Measurements from ENCODE around the gene BLOC1S5. TPM values are rescaled to one million over a fixed set of nuclear protein-coding genes. Genes with fewer than 3 reads are reported as not detected.

The BLOC1S5 gene
- total and polyA plus RNA-seq, 2 of the 13 experiments (the other 11 are each of a cell fraction or from before 2014, with no cell fraction given): 10.5 to 41.5 TPM

DNA sequence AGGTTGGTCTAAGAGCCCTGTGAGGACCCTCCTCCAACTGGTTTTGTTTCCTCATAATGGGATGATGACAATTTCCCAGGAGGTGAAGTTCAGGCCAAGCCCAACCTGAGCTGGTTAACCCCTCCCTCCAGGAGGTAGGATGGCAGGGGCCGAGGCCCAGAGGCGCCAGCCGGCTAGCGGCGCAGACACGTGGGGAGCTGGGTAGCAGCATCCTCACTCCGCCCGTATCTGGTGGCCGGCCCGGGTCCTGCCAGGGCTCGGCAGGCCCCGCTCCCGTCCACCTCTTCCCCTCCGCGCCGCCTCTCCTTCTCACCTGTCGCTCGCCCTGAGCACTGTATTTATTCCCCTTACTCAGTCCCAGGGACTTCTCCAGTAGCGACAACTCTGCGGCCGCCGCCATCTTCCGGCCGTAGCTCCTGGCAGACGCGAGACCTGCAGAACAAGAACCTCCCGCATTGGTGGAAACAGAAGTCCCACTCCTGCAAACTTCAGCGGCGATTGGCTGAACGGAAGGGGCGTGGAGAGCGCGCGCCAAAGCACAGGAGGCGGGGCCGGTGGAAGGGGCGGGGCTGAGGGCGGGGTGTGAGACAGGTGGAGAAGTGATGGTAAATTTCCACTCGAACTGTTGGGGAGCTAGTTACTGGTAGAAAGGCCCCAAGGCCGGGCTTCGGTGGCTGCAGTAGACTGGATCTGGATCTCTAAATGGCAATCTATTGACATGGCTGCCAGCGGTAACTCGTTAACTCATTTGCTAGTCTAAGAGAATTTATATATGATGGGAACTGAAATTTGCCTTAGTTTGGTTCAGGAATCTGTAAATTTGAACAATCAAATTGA is 38.2 kb upstream of the BLOC1S5 start, which contains the start of gene EEF1E1 (continued):
- TF ChIP-seq, protein P1, sequence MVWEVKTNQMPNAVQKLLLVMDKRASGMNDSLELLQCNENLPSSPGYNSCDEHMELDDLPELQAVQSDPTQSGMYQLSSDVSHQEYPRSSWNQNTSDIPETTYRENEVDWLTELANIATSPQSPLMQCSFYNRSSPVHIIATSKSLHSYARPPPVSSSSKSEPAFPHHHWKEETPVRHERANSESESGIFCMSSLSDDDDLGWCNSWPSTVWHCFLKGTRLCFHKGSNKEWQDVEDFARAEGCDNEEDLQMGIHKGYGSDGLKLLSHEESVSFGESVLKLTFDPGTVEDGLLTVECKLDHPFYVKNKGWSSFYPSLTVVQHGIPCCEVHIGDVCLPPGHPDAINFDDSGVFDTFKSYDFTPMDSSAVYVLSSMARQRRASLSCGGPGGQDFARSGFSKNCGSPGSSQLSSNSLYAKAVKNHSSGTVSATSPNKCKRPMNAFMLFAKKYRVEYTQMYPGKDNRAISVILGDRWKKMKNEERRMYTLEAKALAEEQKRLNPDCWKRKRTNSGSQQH (CRISPR knock-in tag; IDR thresholded peaks at IDR 0.05; ENCODE audit: low read depth): peak; percentile 14
- TF ChIP-seq CEBPB (IDR thresholded peaks at IDR 0.05; ENCODE audit: borderline replicate concordance, low read depth, low read length) (no peak), ZNF335 (CRISPR knock-in tag; IDR thresholded peaks at IDR 0.05) (peak; percentile 47; the same call in 1 of the 2 replicates), ZNF281 (CRISPR knock-in tag; IDR thresholded peaks at IDR 0.05; ENCODE audit: borderline replicate concordance) (peak; percentile 35; the same call in 1 of the 2 replicates), FOXP1 (IDR thresholded peaks at IDR 0.05) (no peak), FOXP1 (CRISPR knock-in tag; IDR thresholded peaks at IDR 0.05) (no peak), PAX8 (CRISPR knock-in tag; IDR thresholded peaks at IDR 0.05; ENCODE audit: borderline replicate concordance) (no peak; the same call in 1 of the 2 replicates), SOX5 (CRISPR knock-in tag; IDR thresholded peaks at IDR 0.05; ENCODE audit: borderline replicate concordance) (peak; percentile 22; the same call in 1 of the 2 replicates), ZNF230 (CRISPR knock-in tag; IDR thresholded peaks at IDR 0.05) (peak; percentile 68; the same call in 1 of the 2 replicates), SP5 (CRISPR knock-in tag; IDR thresholded peaks at IDR 0.05; ENCODE audit: borderline replicate concordance, low read depth) (peak; percentile 36; the same call in 1 of the 2 replicates), MXD1 (CRISPR knock-in tag; IDR thresholded peaks at IDR 0.05) (peak; percentile 100; the same call in 1 of the 2 replicates), CAMTA2 (CRISPR knock-in tag; IDR thresholded peaks at IDR 0.05; ENCODE audit: borderline replicate concordance) (peak; percentile 91; the same call in 1 of the 2 replicates), KLF12 (CRISPR knock-in tag; IDR thresholded peaks at IDR 0.05; ENCODE audit: borderline replicate concordance) (no peak), HOXA5 (CRISPR knock-in tag; IDR thresholded peaks at IDR 0.05) (peak; percentile 41; the same call in 1 of the 2 replicates), ELF4 (CRISPR knock-in tag; IDR thresholded peaks at IDR 0.05; ENCODE audit: borderline replicate concordance) (peak; percentile 80; the same call in 1 of the 2 replicates), SNAPC5 (CRISPR knock-in tag; IDR thresholded peaks at IDR 0.05; ENCODE audit: borderline replicate concordance) (peak; percentile 49; the same call in 1 of the 2 replicates), ZNF598 (CRISPR knock-in tag; IDR thresholded peaks at IDR 0.05; ENCODE audit: borderline replicate concordance) (peak; percentile 45; the same call in 1 of the 2 replicates)
- TF ChIP-seq, protein P2, sequence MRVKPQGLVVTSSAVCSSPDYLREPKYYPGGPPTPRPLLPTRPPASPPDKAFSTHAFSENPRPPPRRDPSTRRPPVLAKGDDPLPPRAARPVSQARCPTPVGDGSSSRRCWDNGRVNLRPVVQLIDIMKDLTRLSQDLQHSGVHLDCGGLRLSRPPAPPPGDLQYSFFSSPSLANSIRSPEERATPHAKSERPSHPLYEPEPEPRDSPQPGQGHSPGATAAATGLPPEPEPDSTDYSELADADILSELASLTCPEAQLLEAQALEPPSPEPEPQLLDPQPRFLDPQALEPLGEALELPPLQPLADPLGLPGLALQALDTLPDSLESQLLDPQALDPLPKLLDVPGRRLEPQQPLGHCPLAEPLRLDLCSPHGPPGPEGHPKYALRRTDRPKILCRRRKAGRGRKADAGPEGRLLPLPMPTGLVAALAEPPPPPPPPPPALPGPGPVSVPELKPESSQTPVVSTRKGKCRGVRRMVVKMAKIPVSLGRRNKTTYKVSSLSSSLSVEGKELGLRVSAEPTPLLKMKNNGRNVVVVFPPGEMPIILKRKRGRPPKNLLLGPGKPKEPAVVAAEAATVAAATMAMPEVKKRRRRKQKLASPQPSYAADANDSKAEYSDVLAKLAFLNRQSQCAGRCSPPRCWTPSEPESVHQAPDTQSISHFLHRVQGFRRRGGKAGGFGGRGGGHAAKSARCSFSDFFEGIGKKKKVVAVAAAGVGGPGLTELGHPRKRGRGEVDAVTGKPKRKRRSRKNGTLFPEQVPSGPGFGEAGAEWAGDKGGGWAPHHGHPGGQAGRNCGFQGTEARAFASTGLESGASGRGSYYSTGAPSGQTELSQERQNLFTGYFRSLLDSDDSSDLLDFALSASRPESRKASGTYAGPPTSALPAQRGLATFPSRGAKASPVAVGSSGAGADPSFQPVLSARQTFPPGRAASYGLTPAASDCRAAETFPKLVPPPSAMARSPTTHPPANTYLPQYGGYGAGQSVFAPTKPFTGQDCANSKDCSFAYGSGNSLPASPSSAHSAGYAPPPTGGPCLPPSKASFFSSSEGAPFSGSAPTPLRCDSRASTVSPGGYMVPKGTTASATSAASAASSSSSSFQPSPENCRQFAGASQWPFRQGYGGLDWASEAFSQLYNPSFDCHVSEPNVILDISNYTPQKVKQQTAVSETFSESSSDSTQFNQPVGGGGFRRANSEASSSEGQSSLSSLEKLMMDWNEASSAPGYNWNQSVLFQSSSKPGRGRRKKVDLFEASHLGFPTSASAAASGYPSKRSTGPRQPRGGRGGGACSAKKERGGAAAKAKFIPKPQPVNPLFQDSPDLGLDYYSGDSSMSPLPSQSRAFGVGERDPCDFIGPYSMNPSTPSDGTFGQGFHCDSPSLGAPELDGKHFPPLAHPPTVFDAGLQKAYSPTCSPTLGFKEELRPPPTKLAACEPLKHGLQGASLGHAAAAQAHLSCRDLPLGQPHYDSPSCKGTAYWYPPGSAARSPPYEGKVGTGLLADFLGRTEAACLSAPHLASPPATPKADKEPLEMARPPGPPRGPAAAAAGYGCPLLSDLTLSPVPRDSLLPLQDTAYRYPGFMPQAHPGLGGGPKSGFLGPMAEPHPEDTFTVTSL (CRISPR knock-in tag; IDR thresholded peaks at IDR 0.05; ENCODE audit: borderline replicate concordance): no peak
